T-cell (primary cell): ENCODE results near the gene PTPRJ. TPM values are rescaled to one million over a fixed set of nuclear protein-coding genes. Genes with fewer than 3 reads are reported as not detected.

Source experiments
- ATAC-seq, 4 experiments: fragments of 200-7000 bp in 3 of 4; fragments of 150-1000 bp in 1 of 4; cut with Tn5 transposase; replicated peaks in 1 of 4; 1 replicate in 3 of 4; 2 replicates in 1 of 4; pipeline ENCODE4 v1.10.0; 2021; ENCODE audit warnings: moderate library complexity in 3 of 4, mild to moderate bottlenecking in 2 of 4, moderate number of reproducible peaks in 1 of 4
- CTCF ChIA-PET, 2 donors: fragments of 300-600 bp; sonication (Branson Sonifier 250); formaldehyde crosslinking; loops; one replicate each; lab custom pipeline; 2022; ENCODE audit warnings: antibody characterized with exemption in 2 of 2; lab: Charles Lee
- POLR2A ChIA-PET, 2 donors: fragments of 300-600 bp; sonication (Branson Sonifier 250); formaldehyde crosslinking; loops; one replicate each; lab custom pipeline; 2022; ENCODE audit warnings: antibody characterized with exemption in 2 of 2; lab: Charles Lee
- DNase-seq, 35 experiments: peaks; one replicate each; pipeline versions ENCODE4 v3.0.0 to v3.0.0-alpha.2; 2013 to 2023
- H3K27ac ChIP-seq: one replicate; pipeline ENCODE4 v1.5.1; 2013; ENCODE audit warnings: low read length
- H3K27me3 ChIP-seq, 2 experiments: replicated peaks in 1 of 2; 1 replicate in 1 of 2; 2 replicates in 1 of 2; pipeline versions ENCODE4 v1.6.1 to v1.7.0; 2013; ENCODE audit warnings: low read length in 1 of 2, mixed read lengths in 1 of 2; ENCODE audit not compliant: control insufficient read depth in 2 of 2, insufficient read depth in 2 of 2; ENCODE audit errors: extremely low read depth in 1 of 2
- H3K36me3 ChIP-seq, 2 donors: 1 replicate in 1 of 2; 2 replicates in 1 of 2; pipeline versions ENCODE4 v1.6.1 to v1.7.0; 2013; ENCODE audit warnings: low read length in 1 of 2; ENCODE audit not compliant: control insufficient read depth in 2 of 2, insufficient read depth in 1 of 2; ENCODE audit errors: extremely low read depth in 1 of 2
- H3K4me1 ChIP-seq, 2 experiments: 1 replicate in 1 of 2; 2 replicates in 1 of 2; pipeline versions ENCODE4 v1.6.1 to v1.7.0; 2013; ENCODE audit warnings: low read length in 2 of 2, mixed read lengths in 1 of 2; ENCODE audit not compliant: insufficient read depth in 2 of 2, control insufficient read depth in 1 of 2; ENCODE audit errors: extremely low read depth in 1 of 2
- H3K4me3 ChIP-seq, 2 donors: 1 replicate in 1 of 2; 2 replicates in 1 of 2; pipeline versions ENCODE4 v1.5.1 to v1.7.0; 2013; ENCODE audit warnings: mild to moderate bottlenecking in 2 of 2, low read length in 1 of 2, moderate library complexity in 1 of 2; ENCODE audit not compliant: control insufficient read depth in 1 of 2; ENCODE audit errors: extremely low read depth in 1 of 2
- H3K9me3 ChIP-seq: 2 replicates; pipeline ENCODE4 v1.7.0; 2013
- H3K27ac Mint-ChIP-seq, 2 donors: one replicate each; pipeline ENCODE4 v1.8.0; 2020 to 2021; ENCODE audit warnings: mild to moderate bottlenecking in 2 of 2, mixed read lengths in 2 of 2
- H3K27me3 Mint-ChIP-seq, 2 donors: one replicate each; pipeline ENCODE4 v1.8.0; 2021 to 2022; ENCODE audit warnings: mixed read lengths in 2 of 2
- H3K36me3 Mint-ChIP-seq: one replicate; pipeline ENCODE4 v1.8.0; 2021; ENCODE audit warnings: mixed read lengths
- H3K4me1 Mint-ChIP-seq, 3 donors: one replicate each; pipeline ENCODE4 v1.8.0; 2020 to 2022; ENCODE audit warnings: mixed read lengths in 3 of 3, mild to moderate bottlenecking in 1 of 3
- H3K4me3 Mint-ChIP-seq, 3 donors: one replicate each; pipeline ENCODE4 v1.8.0; 2020 to 2022; ENCODE audit warnings: mild to moderate bottlenecking in 3 of 3, mixed read lengths in 3 of 3, moderate library complexity in 3 of 3
- H3K9me3 Mint-ChIP-seq, 3 donors: one replicate each; pipeline ENCODE4 v1.8.0; 2020 to 2022; ENCODE audit warnings: mixed read lengths in 3 of 3
- WGBS: methylation state at CpG from one replicate; pipeline ENCODE4 v1.1.5; 2013; ENCODE audit warnings: missing lambda C conversion rate; ENCODE audit not compliant: insufficient coverage; 5-methylcytosine and 5-hydroxymethylcytosine counted together
- total RNA-seq, 35 experiments: library from RNA in 6 of 35; stranded (reverse) in 6 of 35; fragments of 120-200 nt in 1 of 35; gene quantifications; one replicate each; pipeline versions ENCODE4 v1.2.1 to v1.2.4 and lab custom pipeline; 2013 to 2026

Gene PTPRJ
- total RNA-seq, 5 donors from 2014 or later (not counting 1 experiment from before 2014, with no cell fraction given): 44.8 to 71.0 (median 57.9) TPM

DNA sequence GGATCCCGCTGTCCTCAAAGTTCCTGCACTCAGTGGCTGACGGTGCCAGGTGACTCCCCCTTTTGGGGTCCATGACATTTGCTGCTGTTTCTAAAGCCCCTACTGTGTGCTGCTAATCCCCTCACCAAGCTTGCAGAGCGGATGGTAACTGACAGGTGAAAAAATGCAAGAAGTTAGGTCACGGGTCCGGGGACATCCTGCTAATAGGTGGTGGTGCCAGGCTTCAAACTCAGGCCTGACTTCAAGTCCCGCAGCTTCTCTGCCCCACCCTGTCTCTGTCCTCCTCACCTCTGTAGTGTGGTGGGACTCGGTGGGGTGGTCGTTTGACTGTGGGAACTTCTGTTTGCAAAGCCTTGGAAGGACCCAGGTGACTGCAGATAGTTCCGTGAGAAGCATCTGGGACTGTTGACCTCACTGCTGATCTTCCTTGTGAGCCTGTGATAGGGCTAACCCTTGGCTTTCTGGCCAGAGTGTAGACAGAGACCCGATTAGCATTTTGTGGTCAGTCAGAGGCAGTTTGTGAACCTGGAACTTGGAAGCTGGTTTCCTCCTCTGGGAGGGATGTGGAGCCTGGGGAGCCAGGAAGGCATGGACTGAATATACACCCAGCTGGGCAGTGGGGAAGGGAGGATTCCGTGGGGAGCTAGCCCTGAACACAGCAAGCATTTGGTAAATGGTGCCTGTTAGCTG lies 120.8 kb downstream of the PTPRJ start:
- no peaks in the 10 kb centered on the region for H3K27me3 Mint-ChIP-seq
- H3K36me3 ChIP-seq: no peaks in the 10 kb centered on the region
- no peaks in the 10 kb centered on the region for H3K36me3 Mint-ChIP-seq
- H3K27me3 ChIP-seq: no peaks in the 10 kb centered on the region
- no peak overlapping the region for H3K4me3 Mint-ChIP-seq
- WGBS: 80% methylated on average over 7 of the region's 11 CpGs
- H3K4me1 ChIP-seq: peaks cover 0 to 26% of the 10 kb centered on the region in 2 experiments
- POLR2A ChIA-PET: no interaction called here
- DNase-seq (no peak), ATAC-seq (no peak)
- H3K4me1 Mint-ChIP-seq: peaks cover 52 to 78% (median 61%) of the 10 kb centered on the region in 3 donors
- H3K27ac Mint-ChIP-seq: peak overlapping the region; percentile 28 to 42
- no peaks in the 10 kb centered on the region for H3K9me3 ChIP-seq
- H3K9me3 Mint-ChIP-seq: no peaks in the 10 kb centered on the region
- H3K27ac ChIP-seq: no peak overlapping the region
- no peak overlapping the region for H3K4me3 ChIP-seq
- CTCF ChIA-PET: no interaction called here

DNA sequence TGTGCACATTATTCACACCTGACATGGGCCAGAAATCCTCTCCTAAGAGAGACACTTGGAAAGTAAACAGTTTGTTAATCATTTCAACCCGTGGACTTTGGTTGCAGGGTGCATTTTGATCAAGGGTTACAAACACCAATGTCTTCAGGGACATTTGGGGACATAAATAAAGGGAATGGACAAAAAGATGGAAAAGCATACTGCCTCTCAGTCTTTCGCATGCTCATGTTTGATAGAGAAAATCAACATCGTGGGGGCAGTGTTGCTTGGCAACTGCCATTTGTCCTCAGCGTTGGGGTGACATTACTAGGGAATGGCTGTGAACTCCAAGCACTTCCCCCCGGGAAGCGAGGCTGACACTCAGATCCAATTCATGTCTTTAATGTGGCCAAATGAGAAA lies 121.6 kb downstream of the PTPRJ start:
- H3K27me3 ChIP-seq: no peaks in the 10 kb centered on the region
- no peaks in the 10 kb centered on the region for H3K36me3 Mint-ChIP-seq
- H3K4me3 Mint-ChIP-seq: no peak overlapping the region
- ATAC-seq: no peak
- POLR2A ChIA-PET: no interaction called here
- H3K4me3 ChIP-seq: no peak overlapping the region
- H3K36me3 ChIP-seq: no peaks in the 10 kb centered on the region
- CTCF ChIA-PET: no interaction called here
- H3K9me3 Mint-ChIP-seq: no peaks in the 10 kb centered on the region
- H3K9me3 ChIP-seq: no peaks in the 10 kb centered on the region
- H3K4me1 ChIP-seq: peaks cover 0 to 29% of the 10 kb centered on the region in 2 experiments
- 100% methylated on average over 2 of the region's 6 CpGs for WGBS
- peak overlapping the region; percentile 42 to 76 for H3K27ac Mint-ChIP-seq
- H3K4me1 Mint-ChIP-seq: peaks cover 52 to 77% (median 60%) of the 10 kb centered on the region in 3 donors
- H3K27me3 Mint-ChIP-seq: no peaks in the 10 kb centered on the region
- no peak overlapping the region for H3K27ac ChIP-seq
- DNase-seq: no peak

DNA sequence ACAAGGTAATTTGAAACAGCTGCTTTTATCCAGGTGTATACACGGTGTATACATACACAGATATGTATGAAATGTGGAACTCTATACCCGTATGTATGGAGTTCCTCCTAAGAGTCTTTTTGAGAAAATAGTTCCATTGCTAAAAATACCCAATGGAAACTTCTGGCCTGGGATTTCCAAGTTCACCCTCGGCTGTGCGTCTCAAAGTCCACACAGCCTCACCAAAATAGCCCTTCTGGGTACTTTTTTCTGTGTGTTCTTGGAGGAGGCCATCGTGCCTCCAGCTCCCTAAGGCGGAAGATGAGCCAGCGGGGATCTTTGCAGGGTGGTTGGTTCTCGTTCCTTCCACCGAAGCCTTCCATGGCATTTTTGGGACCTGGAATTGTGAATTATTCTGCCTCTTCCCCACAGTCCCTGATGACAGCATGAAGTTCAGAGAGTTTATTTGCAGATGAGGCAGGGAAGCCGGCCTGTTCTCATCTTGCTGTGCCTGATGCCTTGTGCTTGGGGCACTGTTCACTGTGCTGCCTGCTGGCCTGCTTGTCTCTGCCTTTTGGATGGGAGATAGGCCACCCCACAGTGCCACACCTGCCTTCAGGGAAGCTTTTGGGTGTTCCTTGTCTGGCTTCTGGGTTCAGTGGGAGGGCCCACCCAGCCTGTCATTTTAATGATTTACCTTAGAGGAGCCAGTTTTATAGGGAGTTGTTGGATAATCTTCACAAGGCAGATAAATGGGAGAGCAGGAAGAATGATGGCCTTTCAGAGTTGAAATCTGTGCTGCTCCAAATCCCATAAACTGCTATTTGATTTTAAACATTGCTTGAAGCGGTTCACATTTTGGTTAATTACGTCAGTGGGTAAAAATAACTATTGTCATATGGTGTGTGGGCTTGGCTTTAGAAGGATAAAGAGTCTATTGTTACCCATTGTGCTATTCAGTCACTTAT lies 123.5 kb downstream of the PTPRJ start:
- H3K27me3 ChIP-seq: no peaks in the 10 kb centered on the region
- DNase-seq (no peak), ATAC-seq (no peak)
- peaks cover 6 to 47% of the 10 kb centered on the region in 2 experiments for H3K4me1 ChIP-seq
- no peaks in the 10 kb centered on the region for H3K9me3 Mint-ChIP-seq
- peak overlapping the region; percentile 9 to 70 for H3K27ac Mint-ChIP-seq
- ChIA-PET POLR2A (interaction anchor here in 1 of 2 donors (0.5 kb wide), 1 partner anchor 168 kb away, joined by 3 read pairs; no protein-coding TSS in a partner anchor), CTCF (interaction anchor here (0.5 to 10.0 kb wide), 3 partner anchors 28 to 171 kb away, joined by 5 to 146 read pairs (median 5); no protein-coding TSS in a partner anchor)
- no peaks in the 10 kb centered on the region for H3K9me3 ChIP-seq
- H3K27me3 Mint-ChIP-seq: no peaks in the 10 kb centered on the region
- no peak overlapping the region for H3K27ac ChIP-seq
- H3K4me3 ChIP-seq: no peak overlapping the region
- H3K36me3 Mint-ChIP-seq: no peaks in the 10 kb centered on the region
- peaks cover 65 to 85% (median 71%) of the 10 kb centered on the region in 3 donors for H3K4me1 Mint-ChIP-seq
- 100% methylated on average over 1 of the region's 12 CpGs for WGBS
- no peak overlapping the region for H3K4me3 Mint-ChIP-seq
- H3K36me3 ChIP-seq: no peaks in the 10 kb centered on the region

DNA sequence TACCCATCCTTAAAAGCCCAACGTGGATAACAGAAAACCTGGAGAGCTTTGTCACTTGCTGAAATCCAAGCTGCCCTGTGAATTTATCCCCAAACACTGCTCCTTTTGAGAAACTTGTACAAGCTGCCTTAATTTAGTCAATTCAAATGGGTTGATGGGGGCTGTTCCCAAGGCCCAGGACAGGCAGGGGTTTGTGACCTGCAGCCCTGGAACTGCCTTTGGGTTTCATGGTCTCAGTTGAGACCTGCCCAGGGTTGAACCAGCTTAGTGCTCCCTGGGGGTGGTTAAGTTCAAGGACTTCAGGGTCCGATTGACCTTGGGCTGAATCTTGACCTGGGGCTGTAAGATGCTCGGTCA lies 124.2 kb downstream of the PTPRJ start:
- Mint-ChIP-seq H3K27me3 (no peaks in the 10 kb centered on the region), H3K9me3 (no peaks in the 10 kb centered on the region), H3K4me3 (no peak overlapping the region), H3K4me1 (peaks cover 66 to 85% (median 72%) of the 10 kb centered on the region in 3 donors), H3K27ac (no peak overlapping the region), H3K36me3 (no peaks in the 10 kb centered on the region)
- POLR2A ChIA-PET: no interaction called here
- ATAC-seq: no peak
- H3K27me3 ChIP-seq: no peaks in the 10 kb centered on the region
- CTCF ChIA-PET: interaction anchor here (0.5 to 10.0 kb wide), 2 partner anchors 40 to 171 kb away, joined by 5 to 146 read pairs; no protein-coding TSS in a partner anchor
- H3K36me3 ChIP-seq: no peaks in the 10 kb centered on the region
- peaks cover 12 to 53% of the 10 kb centered on the region in 2 experiments for H3K4me1 ChIP-seq
- H3K27ac ChIP-seq: no peak overlapping the region
- H3K4me3 ChIP-seq: no peak overlapping the region
- no peak for DNase-seq
- 95% methylated on average over 2 of the region's 3 CpGs for WGBS
- no peaks in the 10 kb centered on the region for H3K9me3 ChIP-seq

DNA sequence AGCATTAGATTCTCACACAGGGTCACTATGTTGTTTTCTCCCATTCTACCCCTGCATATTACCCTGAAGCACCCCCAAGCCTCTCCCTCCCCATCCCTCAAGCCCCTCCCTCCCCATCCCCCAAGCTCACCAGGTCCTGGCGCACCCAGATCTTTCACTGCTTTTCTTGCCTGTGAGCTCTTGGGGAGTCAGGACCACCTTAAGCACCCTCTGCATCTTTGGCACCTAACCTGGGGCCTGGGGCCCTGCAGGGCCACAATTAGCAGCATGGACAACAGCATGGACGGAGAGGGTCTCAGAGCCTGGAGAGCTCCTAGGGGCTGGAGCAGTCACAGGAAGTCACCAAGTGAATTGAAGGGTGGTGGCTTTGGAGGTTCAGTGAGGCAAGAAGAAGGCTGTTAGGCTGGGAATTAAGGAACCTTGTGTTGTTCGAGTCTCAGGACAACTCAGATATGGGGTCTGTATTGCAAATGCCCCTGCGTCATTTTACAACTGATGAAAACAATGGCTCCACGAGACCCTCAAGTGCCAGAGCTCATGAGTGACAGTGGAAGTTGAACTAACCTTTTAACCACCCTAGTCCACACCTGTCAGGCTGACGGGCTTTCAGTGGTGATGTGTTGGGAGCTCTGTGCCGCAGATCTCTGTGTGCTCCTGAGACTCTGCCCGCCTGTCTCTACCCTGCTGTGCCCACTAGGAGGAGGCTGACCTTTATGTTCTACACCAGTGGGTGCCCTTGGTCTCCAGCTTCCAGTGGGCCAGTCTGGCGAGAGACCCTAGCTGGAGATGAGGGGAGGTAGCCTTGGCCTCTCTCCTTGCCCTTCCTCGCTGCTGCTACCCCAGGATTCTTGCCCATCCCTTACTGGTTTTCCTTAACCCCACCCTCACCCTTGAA lies 125.0 kb downstream of the PTPRJ start:
- Histone ChIP-seq H3K4me3 (no peak overlapping the region), H3K27me3 (no peaks in the 10 kb centered on the region), H3K36me3 (no peaks in the 10 kb centered on the region), H3K9me3 (no peaks in the 10 kb centered on the region), H3K4me1 (peaks cover 16 to 55% of the 10 kb centered on the region in 2 experiments), H3K27ac (no peak overlapping the region)
- ChIA-PET POLR2A (no interaction called here), CTCF (interaction anchor here (0.6 to 10.0 kb wide), 5 partner anchors 9 to 172 kb away, joined by 4 to 146 read pairs (median 10); no protein-coding TSS in a partner anchor)
- no peaks in the 10 kb centered on the region for H3K36me3 Mint-ChIP-seq
- ATAC-seq (no peak), DNase-seq (no peak)
- H3K9me3 Mint-ChIP-seq: no peaks in the 10 kb centered on the region
- WGBS: 93% methylated on average over 5 of the region's 10 CpGs
- H3K27me3 Mint-ChIP-seq: no peaks in the 10 kb centered on the region
- H3K4me1 Mint-ChIP-seq: peaks cover 66 to 83% (median 72%) of the 10 kb centered on the region in 3 donors
- peak overlapping the region in 1 of 3 donors; percentile 43 for H3K4me3 Mint-ChIP-seq
- peak overlapping the region; percentile 66 to 69 for H3K27ac Mint-ChIP-seq
